Measurements from ENCODE around the gene CDH15.
"Not testable (repeated sequence)": the region's sequence is repeated elsewhere in the genome, so short reads cannot be mapped to it uniquely, and the experiment has no call there.

Gene CDH15

DNA sequence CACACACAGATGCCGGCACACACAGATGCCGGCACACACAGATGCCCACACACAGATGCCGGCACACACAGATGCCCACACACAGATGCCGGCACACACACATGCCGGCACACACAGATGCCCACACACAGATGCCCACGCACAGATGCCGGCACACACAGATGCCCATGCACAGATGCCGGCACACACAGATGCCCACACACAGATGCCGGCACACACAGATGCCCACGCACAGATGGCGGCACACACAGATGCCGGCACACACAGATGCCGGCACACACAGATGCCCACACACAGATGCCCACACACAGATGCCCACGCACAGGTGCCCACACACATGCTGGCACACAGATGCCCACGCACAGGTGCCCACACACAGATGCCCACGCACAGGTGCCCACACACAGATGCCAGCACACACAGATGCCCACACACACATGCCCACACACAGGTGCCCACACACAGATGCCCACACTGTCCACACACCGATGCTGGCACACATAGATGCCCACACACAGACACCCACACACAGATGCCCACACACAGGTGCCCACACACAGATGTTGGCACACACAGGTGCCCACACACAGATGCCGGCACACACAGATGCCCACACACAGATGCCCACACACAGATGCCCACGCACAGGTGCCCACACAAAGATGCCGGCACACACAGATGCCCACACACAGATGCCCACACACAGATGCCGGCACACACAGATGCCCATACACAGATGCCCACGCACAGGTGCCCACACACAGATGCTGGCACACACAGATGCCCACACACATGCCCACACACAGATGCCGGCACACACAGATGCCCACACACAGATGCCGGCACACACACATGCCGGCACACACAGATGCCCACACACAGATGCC lies 17.2 kb downstream of the CDH15 start:
- DNase-seq = not testable (repeated sequence)

- DNase-seq = no peak
Measured at GRCh38 chr16:89189358-89190025, 17.9 kb downstream of the CDH15 start.

- no peak for DNase-seq
Measured at GRCh38 chr16:89190150-89190958, 18.8 kb downstream of the CDH15 start.

DNA sequence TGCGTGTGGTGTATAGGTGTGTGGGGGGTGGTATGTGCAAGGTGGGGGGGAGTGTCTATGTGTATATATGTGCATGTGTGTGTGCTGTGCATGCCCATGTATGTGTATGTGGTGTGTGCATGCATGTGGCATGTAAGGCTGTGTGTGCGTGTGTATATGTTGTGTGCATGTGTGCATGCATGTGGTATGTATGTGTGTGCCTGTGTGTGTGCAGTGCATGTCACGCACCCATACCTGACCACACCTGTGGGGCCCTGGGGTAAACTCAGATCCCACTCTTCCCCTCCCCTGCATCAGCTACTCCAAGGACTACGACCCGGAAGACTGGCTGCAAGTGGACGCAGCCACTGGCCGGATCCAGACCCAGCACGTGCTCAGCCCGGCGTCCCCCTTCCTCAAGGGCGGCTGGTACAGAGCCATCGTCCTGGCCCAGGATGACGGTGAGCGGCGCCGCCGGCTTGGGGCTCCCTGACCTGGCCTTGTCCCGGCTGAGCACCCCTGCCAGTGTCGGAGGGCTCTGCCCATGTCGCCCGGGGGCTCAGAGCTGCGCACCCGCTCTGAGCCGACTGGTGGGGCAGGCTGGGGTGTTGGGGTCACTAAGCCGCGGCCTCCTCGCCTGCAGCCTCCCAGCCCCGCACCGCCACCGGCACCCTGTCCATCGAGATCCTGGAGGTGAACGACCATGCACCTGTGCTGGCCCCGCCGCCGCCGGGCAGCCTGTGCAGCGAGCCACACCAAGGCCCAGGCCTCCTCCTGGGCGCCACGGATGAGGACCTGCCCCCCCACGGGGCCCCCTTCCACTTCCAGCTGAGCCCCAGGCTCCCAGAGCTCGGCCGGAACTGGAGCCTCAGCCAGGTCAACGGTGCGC lies 19.7 kb downstream of the CDH15 start:
- DNase-seq = no peak

- no peak for DNase-seq
Measured at GRCh38 chr16:89191901-89192185, 20.3 kb downstream of the CDH15 start.

GRCh38 chr16:89192186-89192955 lies 20.8 kb downstream of the CDH15 start:
- peak; percentile 91 for DNase-seq

GRCh38 chr16:89192956-89193575 lies 21.5 kb downstream of the CDH15 start:
- DNase-seq = peak; percentile 87

- DNase-seq = no peak
Measured at GRCh38 chr16:89193576-89194293, 22.2 kb downstream of the CDH15 start.

DNA sequence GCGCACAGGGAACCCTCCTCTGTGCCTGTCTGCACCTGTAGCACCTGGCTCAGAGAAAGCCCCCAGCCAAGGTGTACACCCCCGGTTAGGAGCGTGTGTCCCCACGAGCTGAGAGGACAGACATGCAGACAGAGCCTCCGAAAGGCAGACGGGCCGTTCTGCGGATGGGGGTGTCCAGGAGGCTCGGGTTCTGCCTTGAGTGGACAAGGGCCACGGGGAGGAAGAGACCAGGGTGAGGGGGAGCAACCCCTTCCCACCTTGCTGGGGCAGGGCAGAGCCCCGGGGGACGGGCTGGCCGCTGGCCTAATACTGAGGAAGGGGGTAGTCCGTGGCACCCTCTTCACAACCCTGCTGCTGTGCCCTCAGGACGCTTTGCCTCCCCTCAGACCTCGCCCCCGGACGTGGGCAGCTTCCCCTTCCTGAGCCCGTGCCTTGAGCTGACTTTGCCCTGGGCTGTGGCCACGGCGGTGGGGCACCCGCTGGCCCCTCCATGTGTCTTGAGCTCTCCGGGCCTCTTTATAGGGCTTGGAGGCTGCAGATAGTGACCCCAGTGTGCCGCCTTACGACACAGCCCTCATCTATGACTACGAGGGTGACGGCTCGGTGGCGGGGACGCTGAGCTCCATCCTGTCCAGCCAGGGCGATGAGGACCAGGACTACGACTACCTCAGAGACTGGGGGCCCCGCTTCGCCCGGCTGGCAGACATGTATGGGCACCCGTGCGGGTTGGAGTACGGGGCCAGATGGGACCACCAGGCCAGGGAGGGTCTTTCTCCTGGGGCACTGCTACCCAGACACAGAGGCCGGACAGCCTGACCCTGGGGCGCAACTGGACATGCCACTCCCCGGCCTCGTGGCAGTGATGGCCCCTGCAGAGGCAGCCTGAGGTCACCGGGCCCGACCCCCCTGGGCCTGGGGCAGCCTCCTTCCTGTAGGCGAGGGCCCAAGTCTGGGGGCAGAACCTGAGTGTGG lies 23.1 kb downstream of the CDH15 start:
- no peak for DNase-seq

DNA sequence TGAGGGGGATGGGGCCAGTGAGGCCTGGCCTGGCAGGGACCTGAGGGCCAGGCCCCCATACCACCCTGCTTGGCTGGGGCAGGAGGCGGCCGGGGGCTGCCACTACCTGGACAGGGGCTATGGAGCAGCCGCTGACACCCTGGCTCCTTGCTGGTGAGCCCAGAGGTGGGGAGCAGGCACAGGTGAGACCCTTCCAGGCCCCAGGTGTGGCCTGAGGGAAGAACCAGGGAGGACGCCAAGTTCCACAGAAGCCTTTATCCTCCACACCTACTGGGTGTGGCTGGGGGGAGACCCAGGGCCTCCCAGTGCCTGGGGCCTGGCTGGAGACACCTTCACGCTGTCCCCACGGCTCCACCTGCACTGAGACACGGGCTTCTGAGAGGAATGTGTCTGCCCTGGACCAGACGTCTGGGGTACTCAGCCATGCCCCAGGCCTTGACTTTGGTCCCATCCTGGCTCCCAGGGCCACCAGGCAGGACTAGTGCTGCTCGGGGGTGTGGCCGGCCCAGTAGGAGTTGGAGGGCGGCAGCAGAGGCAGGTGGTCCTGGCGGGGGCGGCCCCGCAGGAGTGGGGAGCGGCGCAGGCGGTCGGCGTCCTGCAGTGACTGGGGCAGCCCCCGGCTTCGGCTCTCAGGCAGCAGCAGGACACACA lies 24.1 kb downstream of the CDH15 start:
- no peak for DNase-seq

DNA sequence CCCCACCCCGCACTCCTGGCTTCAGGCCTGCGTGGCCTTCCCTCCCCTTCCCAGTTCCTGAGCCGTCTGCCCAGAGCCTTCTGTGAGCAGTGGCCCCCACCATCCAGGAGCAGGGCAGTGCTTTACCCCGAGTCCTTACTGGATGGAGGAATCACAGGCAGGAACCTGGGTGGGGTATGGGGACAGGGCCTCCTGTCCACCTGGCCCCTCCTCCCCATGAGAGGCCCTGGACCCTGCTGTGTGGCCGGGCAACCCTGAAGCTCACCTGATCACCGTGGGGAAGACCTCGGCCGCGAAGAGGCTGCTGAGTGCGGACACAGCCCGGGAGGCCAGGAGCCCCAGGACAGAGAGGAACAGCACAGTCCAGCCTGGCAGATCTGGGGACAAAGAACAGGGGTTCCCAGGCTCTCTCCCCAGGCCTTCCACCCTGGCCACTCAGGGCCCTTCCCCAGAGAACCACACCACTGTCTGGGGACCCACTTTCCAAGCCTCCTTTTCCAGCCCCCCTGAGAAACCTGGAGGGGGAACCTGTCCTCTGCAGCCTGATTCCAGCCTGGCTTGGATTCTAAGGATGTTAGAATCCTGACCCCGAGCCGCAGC lies 25.6 kb downstream of the CDH15 start:
- no peak for DNase-seq

- no peak for DNase-seq
Measured at GRCh38 chr16:89197633-89198416, 26.3 kb downstream of the CDH15 start.

- DNase-seq = no peak
Measured at GRCh38 chr16:89198417-89199240, 27.1 kb downstream of the CDH15 start.

DNA sequence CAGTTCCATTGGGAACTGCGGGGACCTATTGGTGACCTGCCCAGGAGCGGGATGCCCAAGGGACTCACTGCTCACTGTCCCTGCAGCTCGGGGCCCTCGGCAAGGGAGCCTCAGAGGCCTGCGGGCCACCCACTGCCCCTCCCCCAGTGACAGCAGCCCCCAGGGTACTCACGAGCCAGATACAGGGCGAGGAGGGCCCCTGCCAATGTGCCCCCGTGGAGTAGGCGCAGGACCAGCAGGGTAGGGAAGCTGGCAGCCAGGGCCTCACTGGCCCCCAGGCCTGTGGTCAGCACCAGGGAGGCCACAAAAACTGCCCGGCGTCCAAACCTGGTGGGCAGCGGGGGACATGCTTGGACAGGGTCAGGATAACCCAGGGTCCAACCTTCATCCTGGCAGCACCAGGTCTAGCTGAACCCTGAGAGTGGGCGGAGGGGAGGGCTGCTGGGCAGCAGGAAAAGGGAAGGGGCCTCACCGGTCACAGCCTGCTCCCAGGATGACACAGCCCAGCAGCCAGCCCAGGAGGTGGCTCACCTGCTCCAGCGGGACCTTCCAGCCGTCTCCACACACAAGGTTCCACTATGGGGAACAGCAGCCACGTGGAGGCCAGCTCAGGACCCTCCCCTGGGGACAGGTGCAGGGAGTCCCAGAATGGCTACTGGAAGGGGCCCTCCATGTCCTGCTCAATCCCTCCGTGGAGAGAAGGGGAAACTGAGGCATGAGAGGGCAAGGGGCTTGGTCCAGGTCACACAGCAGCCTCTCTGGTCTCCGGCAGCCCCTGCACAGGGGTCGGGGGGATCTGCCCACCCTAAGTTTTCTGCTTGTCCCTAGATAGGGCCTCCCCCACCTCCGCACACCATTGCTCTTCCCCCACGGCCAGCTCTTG lies 27.9 kb downstream of the CDH15 start:
- no peak for DNase-seq

DNA sequence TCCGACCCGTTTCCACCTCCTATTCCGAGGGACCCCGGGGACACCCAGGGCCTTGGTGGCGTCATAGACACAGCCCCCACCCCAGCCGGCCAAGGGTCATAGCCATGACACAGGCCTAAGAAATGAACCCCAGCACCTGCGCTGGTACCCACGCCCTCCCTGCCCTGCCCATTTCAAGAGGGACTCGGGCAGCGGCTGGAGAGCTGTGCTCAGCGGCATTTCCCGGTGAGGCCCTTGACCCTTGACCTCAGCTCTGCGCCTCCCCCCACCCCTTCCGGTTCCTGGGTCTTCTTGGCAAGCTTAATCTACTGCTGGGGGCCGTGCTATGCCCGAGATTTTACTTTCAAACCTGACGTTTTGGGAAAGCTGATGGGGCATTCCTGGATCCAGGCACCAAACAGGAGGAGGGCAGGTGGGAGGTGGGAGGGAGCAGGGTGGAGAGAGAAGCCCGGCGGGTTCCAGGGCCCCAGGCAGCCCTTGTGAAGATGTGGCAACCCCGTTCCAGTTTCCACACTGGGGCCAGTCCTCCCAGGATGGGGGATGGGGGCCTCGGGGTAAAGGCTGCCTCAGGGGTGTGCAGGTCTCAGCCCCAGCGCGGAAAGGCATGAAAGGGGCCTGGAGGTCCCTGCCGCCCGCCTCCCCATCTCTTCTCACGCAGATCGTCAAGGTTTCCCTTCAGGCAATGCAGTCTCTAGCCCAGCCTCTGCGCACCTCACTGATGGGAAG lies 28.7 kb downstream of the CDH15 start, which contains the start of gene SLC22A31:
SLC22A31 (minus strand) TSS at position 414 of the 726 bp plus-strand sequence; CDS start at position 378, 36 bp downstream.
- no peak for DNase-seq
